OCI-LY3 (cell line): ENCODE data around the gene TTF2.

Experiments used
- H2AFZ ChIP-seq: fragments of 200-600, 300-600 bp; shearing (Covaris generic); 2 replicates; pipeline ENCODE4 v1.6.0; 2014; ENCODE audit warnings: antibody characterized with exemption, low read depth, low read length
- H3K27ac ChIP-seq: fragments of 200-600, 300-600 bp; sonication (generic); 2 replicates; pipeline ENCODE4 v1.5.1; 2014; ENCODE audit warnings: mild to moderate bottlenecking, low read length, moderate library complexity, mixed read lengths
- H3K27me3 ChIP-seq: fragments of 200-600, 300-600 bp; sonication (generic); 2 replicates; pipeline ENCODE4 v1.6.1; 2014; ENCODE audit warnings: low read depth, low read length, mixed read lengths
- H3K36me3 ChIP-seq: fragments of 200-600, 300-600 bp; sonication (generic); replicated peaks from 2 replicates; pipeline ENCODE3; 2014; ENCODE audit warnings: low read depth, low read length, mixed read lengths
- H3K4me1 ChIP-seq: fragments of 300-600, 200-600 bp; sonication (generic); 2 replicates; pipeline ENCODE4 v1.6.1; 2014; ENCODE audit warnings: low read length, mixed read lengths
- H3K4me2 ChIP-seq: fragments of 200-600, 300-600 bp; sonication (generic); 2 replicates; pipeline ENCODE4 v1.6.1; 2014; ENCODE audit warnings: low read length, mixed read lengths
- H3K4me3 ChIP-seq: fragments of 300-600, 200-600 bp; sonication (generic); 2 replicates; pipeline ENCODE4 v1.5.1; 2014; ENCODE audit warnings: antibody characterized with exemption, mild to moderate bottlenecking, low read length, moderate library complexity
- H3K79me2 ChIP-seq: fragments of 300-600, 200-600 bp; shearing (Covaris generic); 2 replicates; pipeline ENCODE4 v1.6.1; 2014; ENCODE audit warnings: mild to moderate bottlenecking, low read length, mixed read lengths
- H3K9ac ChIP-seq: fragments of 300-600, 200-600 bp; shearing (Covaris generic); 2 replicates; pipeline ENCODE4 v1.6.0; 2014; ENCODE audit warnings: mild to moderate bottlenecking, low read length, moderate library complexity
- H3K9me3 ChIP-seq: fragments of 200-600, 300-600 bp; shearing (Covaris generic); 2 replicates; pipeline ENCODE4 v1.6.1; 2014; ENCODE audit warnings: low read length, mixed read lengths; ENCODE audit not compliant: insufficient read depth
- H4K20me1 ChIP-seq: fragments of 200-600, 300-600 bp; sonication (generic); 2 replicates; pipeline ENCODE4 v1.6.1; 2016; ENCODE audit warnings: low read length, mixed read lengths; ENCODE audit not compliant: insufficient read depth
- EZH2phosphoT487 ChIP-seq: fragments of 200-600 bp; shearing (Covaris generic); IDR thresholded peaks from 2 replicates; pipeline ENCODE4 v1.6.1; 2018; ENCODE audit warnings: antibody characterized with exemption, mixed run types, low read depth
- TF ChIP-seq, protein P1 (sequence below): fragments of 200-600, 300-600 bp; sonication (generic); IDR thresholded peaks from 2 replicates; pipeline ENCODE4 v1.5.1; 2014; ENCODE audit warnings: antibody characterized with exemption, low read length, low read depth

TTF2 gene

DNA sequence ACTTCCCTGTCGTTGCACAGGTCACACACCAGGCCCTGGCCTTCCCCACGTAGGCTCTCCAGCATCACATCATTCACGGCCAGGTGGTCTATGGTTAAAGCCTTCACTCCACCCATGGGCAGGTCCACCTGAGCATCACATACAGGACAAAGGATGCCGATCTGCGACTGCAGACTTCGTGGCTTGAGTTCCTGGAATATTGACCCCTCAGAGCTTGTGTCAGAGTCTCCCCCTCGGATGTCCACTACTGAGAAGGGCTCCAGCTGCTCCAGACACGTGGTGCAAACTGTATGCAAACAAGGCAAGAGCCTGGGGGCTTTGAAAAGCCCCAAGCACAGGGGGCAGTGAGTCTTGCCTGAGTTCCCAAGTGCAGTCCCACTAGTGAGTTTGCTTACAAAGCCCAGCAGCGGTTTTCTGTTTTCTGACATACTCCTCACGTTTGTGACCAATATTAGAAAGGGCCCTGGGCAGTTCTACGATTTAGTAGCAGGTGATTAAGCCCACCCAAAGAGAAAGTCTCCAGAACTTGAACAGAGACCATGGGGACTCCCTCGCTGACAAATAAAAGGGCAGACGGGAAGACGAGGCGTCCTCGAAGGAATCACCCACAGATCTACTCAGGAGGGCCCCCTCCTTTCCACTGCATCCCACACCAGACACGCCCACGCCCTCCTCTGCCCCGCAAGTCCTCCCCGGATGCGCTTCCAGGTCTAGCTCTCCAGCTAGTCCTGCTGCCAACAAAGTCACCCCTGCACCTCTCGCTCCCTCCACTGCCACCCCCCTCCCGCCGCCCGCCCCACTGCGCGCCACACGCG is 60.9 kb downstream of the TTF2 start:
- H3K9me3 ChIP-seq = no peaks in the 10 kb centered on the region
- peak overlapping the region; percentile 79 for H3K4me2 ChIP-seq
- no peaks in the 10 kb centered on the region for H3K36me3 ChIP-seq
- peak overlapping the region; percentile 79 for H3K4me3 ChIP-seq
- H3K79me2 ChIP-seq = no peaks in the 10 kb centered on the region
- no peaks in the 10 kb centered on the region for H4K20me1 ChIP-seq
- H2AFZ ChIP-seq = peak overlapping the region; percentile 84
- peak overlapping the region; percentile 64 for H3K9ac ChIP-seq
- H3K4me1 ChIP-seq = peaks cover 4% of the 10 kb centered on the region; the same call in 1 of the 2 replicates
- peaks cover 16% of the 10 kb centered on the region for H3K27me3 ChIP-seq
- TF ChIP-seq, protein P1, sequence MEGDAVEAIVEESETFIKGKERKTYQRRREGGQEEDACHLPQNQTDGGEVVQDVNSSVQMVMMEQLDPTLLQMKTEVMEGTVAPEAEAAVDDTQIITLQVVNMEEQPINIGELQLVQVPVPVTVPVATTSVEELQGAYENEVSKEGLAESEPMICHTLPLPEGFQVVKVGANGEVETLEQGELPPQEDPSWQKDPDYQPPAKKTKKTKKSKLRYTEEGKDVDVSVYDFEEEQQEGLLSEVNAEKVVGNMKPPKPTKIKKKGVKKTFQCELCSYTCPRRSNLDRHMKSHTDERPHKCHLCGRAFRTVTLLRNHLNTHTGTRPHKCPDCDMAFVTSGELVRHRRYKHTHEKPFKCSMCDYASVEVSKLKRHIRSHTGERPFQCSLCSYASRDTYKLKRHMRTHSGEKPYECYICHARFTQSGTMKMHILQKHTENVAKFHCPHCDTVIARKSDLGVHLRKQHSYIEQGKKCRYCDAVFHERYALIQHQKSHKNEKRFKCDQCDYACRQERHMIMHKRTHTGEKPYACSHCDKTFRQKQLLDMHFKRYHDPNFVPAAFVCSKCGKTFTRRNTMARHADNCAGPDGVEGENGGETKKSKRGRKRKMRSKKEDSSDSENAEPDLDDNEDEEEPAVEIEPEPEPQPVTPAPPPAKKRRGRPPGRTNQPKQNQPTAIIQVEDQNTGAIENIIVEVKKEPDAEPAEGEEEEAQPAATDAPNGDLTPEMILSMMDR = no peak
- no peak for TF ChIP-seq EZH2phosphoT487
- H3K27ac ChIP-seq = no peak overlapping the region

GRCh38 chr1:117121589-117122329 is 61.6 kb downstream of the TTF2 start, which contains the start of gene TRIM45:
TRIM45 (minus strand) TSS chr1:117121749; CDS start chr1:117121201, 548 bp downstream.
- Histone ChIP-seq H3K9ac (peak within 1 kb of the TSS; percentile 64), H3K9me3 (no peaks in the 10 kb centered on the region), H3K4me3 (peak within 1 kb of the TSS; percentile 79), H3K4me1 (peaks cover 4% of the 10 kb centered on the region; the same call in 1 of the 2 replicates), H3K4me2 (peak within 1 kb of the TSS; percentile 79), H2AFZ (peak within 1 kb of the TSS; percentile 84), H3K27ac (no peak within 1 kb of the TSS), H4K20me1 (no peaks in the 10 kb centered on the region), H3K79me2 (no peaks in the 10 kb centered on the region), H3K36me3 (no peaks in the 10 kb centered on the region), H3K27me3 (peaks cover 20% of the 10 kb centered on the region)
- TF ChIP-seq, protein P1 = peak; percentile 49
- TF ChIP-seq EZH2phosphoT487 = no peak

DNA sequence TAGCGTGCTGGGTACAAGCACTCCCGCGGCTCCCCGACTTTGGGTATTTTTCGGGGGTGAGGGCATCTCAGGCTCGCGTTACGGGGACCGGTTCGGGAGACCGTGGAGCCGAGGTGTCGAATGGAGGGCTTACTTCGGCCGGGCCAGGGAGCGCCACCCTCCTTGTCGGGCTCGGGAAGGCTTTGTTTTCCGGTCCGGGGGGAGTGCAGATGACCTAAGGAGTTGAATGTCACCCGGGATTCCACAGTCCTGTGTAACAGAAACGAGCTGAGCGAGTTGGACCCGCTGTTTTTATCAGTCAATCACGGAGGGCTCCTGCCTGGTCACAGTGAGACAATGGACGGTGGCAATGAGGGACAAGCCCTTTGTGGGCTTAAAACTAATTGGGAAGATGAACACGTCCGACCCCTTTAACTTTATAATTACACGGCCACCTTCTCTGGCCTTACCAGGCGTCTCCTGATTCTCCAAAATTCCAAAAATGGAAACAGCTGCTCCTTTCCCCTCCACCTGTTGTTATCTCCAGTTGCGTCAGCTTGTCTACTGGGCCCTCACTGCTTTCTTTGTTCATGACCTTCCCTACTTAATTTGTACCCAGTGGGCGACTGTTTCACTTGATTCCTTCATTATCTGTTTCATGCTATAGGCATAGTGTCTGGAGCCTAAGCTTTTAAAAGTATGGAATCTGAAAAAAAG is 62.4 kb downstream of the TTF2 start:
- Histone ChIP-seq H3K9ac (peak overlapping the region; percentile 64), H3K27ac (no peak overlapping the region), H2AFZ (peak overlapping the region; percentile 84)

More for the DNA sequence above, 62.4 kb downstream of the TTF2 start:
- peak overlapping the region; percentile 79 for H3K4me3 ChIP-seq
- TF ChIP-seq, protein P1 = no peak
- TF ChIP-seq EZH2phosphoT487 = no peak
- H3K79me2 ChIP-seq = no peaks in the 10 kb centered on the region
- no peaks in the 10 kb centered on the region for H4K20me1 ChIP-seq
- no peaks in the 10 kb centered on the region for H3K9me3 ChIP-seq
- peaks cover 4% of the 10 kb centered on the region; the same call in 1 of the 2 replicates for H3K4me1 ChIP-seq
- no peaks in the 10 kb centered on the region for H3K36me3 ChIP-seq
- H3K4me2 ChIP-seq = peak overlapping the region; percentile 79
- peaks cover 20% of the 10 kb centered on the region for H3K27me3 ChIP-seq
